ENCODE measurements around the gene RAB40B. TPM values are rescaled to one million over a fixed set of nuclear protein-coding genes. Genes with fewer than 3 reads are reported as not detected.

The RAB40B gene
- total and polyA plus RNA-seq, 2 donors (not counting 1 experiment from before 2014, with no cell fraction given): 4.7 to 8.0 TPM

DNA sequence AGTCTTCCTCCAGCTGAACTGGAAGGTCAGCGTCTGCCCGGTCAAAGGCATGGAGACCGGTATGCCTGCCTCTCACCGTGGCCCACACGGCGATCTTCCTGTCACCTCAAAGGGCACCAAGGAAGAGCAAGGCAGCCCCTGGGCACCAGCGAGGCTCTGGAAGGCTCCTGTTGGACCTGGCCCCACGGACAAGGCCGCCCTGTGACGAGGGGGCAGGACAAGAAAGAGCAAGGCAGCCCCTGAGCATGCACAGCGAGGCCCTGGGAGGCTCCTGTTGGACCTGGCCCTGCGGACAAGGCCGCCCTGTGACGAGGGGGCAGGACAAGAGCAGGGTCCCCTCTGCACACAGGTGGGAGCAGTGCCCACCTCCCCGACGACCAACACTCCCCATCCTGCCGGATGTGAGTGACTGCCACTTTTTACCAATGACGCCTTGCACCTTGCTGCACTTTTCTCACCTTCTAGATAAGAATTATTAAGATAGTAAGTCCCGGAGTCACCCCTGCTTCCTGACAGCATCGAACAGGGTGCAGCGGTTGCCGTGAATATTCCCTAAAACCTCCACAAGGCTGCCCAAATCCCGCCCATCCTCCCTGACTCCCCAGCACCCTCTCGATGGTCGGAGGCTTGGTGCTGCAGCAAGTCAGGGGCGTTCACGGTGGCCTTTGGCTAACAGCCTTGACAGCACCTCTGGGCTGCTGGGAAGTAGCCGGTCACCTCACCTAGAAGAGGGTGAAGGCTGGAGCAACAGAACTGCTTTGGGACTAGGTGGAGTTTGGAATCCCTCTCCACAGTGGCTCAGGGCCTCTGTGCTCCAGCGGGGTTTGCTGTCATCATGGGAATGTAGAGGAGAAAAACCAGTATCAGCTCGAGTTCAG is 44.6 kb downstream of the RAB40B start:
- no peak overlapping the region for H3K4me2 ChIP-seq (replicated peaks; ENCODE audit: low read depth, low read length, poor library complexity, severe bottlenecking)
- intact Hi-C loops (cut with micrococcal nuclease): no loop called here
- TF ChIP-seq, protein P1, sequence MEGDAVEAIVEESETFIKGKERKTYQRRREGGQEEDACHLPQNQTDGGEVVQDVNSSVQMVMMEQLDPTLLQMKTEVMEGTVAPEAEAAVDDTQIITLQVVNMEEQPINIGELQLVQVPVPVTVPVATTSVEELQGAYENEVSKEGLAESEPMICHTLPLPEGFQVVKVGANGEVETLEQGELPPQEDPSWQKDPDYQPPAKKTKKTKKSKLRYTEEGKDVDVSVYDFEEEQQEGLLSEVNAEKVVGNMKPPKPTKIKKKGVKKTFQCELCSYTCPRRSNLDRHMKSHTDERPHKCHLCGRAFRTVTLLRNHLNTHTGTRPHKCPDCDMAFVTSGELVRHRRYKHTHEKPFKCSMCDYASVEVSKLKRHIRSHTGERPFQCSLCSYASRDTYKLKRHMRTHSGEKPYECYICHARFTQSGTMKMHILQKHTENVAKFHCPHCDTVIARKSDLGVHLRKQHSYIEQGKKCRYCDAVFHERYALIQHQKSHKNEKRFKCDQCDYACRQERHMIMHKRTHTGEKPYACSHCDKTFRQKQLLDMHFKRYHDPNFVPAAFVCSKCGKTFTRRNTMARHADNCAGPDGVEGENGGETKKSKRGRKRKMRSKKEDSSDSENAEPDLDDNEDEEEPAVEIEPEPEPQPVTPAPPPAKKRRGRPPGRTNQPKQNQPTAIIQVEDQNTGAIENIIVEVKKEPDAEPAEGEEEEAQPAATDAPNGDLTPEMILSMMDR (IDR thresholded peaks at IDR 0.05): no peak
- TF ChIP-seq EZH2 (IDR thresholded peaks at IDR 0.05; ENCODE audit: borderline replicate concordance, insufficient read depth, low read depth, low read length, poor library complexity, severe bottlenecking): no peak

DNA sequence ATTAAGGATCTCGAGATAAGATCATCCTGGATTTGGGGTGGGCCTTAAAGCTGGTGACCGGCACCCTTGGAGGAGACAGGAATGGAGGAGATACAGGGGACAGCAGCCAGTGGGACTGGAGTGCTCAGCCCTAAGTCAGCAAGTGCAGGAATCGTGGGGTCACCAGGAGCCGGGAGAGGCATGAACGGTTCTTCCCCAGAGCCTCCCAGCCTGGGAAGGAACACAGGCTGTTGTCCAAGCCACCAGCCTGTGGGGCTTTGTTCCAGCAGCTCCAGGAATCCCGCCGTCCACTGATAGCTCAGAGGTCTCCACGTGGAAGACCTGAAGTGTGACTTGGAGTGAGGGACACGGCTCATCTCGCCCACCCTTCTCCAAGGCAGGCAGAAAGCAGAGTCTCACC is 47.8 kb downstream of the RAB40B start:
- Histone ChIP-seq H2AFZ (ENCODE audit: insufficient read depth, low read depth, low read length, poor library complexity, severe bottlenecking) (no peak overlapping the region), H3K36me3 (replicated peaks in 1 of 2; ENCODE audit: control extremely low read depth in 1 of 2, control insufficient read depth in 1 of 2, extremely low read depth in 1 of 2, insufficient read depth in 2 of 2, low read length in 1 of 2) (no peaks in the 10 kb centered on the region), H3K27me3 (replicated peaks in 1 of 4; ENCODE audit: control extremely low read depth in 1 of 4, control insufficient read depth in 3 of 4, insufficient read depth in 4 of 4, low read length in 3 of 4) (no peaks in the 10 kb centered on the region), H3K27ac (ENCODE audit: low read length in 2 of 2) (no peak overlapping the region), H3K4me1 (ENCODE audit: control insufficient read depth in 2 of 2, insufficient read depth in 2 of 2, low read length in 2 of 2) (peaks cover 11 to 20% of the 10 kb centered on the region in 2 donors), H3K4me3 (ENCODE audit: control extremely low read depth in 1 of 5, extremely low read depth in 1 of 5, insufficient read depth in 1 of 5, low read depth in 2 of 5, low read length in 4 of 5) (no peak overlapping the region), H3K79me2 (ENCODE audit: control insufficient read depth, insufficient read depth, low read length) (peaks cover 18% of the 10 kb centered on the region), H4K20me1 (ENCODE audit: control insufficient read depth, insufficient read depth, low read length, poor library complexity, severe bottlenecking) (peaks cover 26% of the 10 kb centered on the region), H3K9ac (ENCODE audit: low read length) (no peak overlapping the region), H3K9me3 (ENCODE audit: control extremely low read depth in 1 of 3, control insufficient read depth in 2 of 3, insufficient read depth in 1 of 3, low read length in 2 of 3) (no peaks in the 10 kb centered on the region), H3K4me2 (replicated peaks; ENCODE audit: low read depth, low read length, poor library complexity, severe bottlenecking) (no peak overlapping the region)
- Mint-ChIP-seq H3K4me1 (peaks cover 25% of the 10 kb centered on the region), H3K9me3 (ENCODE audit: insufficient read depth) (no peaks in the 10 kb centered on the region), H3K27me3 (no peaks in the 10 kb centered on the region), H3K27ac (no peak overlapping the region), H3K4me3 (no peak overlapping the region)
- POLR2A ChIA-PET: no interaction called here
- intact Hi-C loops (cut with micrococcal nuclease): no loop called here
- TF ChIP-seq, protein P1 (IDR thresholded peaks at IDR 0.05): no peak
- no peak for TF ChIP-seq EZH2 (IDR thresholded peaks at IDR 0.05; ENCODE audit: borderline replicate concordance, insufficient read depth, low read depth, low read length, poor library complexity, severe bottlenecking)
- no peak for DNase-seq
- CTCF ChIA-PET: no interaction called here
- ATAC-seq (ENCODE audit: low read depth): no peak
- WGBS (ENCODE audit: insufficient coverage): 88% methylated on average over 7 of the region's 10 CpGs

More for the DNA sequence above, 44.6 kb downstream of the RAB40B start:
- POLR2A ChIA-PET: no interaction called here
- H3K27me3 ChIP-seq (replicated peaks in 1 of 4; ENCODE audit: control extremely low read depth in 1 of 4, control insufficient read depth in 3 of 4, insufficient read depth in 4 of 4, low read length in 3 of 4): no peaks in the 10 kb centered on the region
- H3K4me1 ChIP-seq (ENCODE audit: control insufficient read depth in 2 of 2, insufficient read depth in 2 of 2, low read length in 2 of 2): peaks cover 0 to 3% of the 10 kb centered on the region in 2 donors
- no peak for DNase-seq
- H3K4me3 Mint-ChIP-seq: no peak overlapping the region
- no peak overlapping the region for H2AFZ ChIP-seq (ENCODE audit: insufficient read depth, low read depth, low read length, poor library complexity, severe bottlenecking)
- no peaks in the 10 kb centered on the region for H3K9me3 ChIP-seq (ENCODE audit: control extremely low read depth in 1 of 3, control insufficient read depth in 2 of 3, insufficient read depth in 1 of 3, low read length in 2 of 3)
- H4K20me1 ChIP-seq (ENCODE audit: control insufficient read depth, insufficient read depth, low read length, poor library complexity, severe bottlenecking): no peaks in the 10 kb centered on the region
- no peak overlapping the region for H3K4me3 ChIP-seq (ENCODE audit: control extremely low read depth in 1 of 5, extremely low read depth in 1 of 5, insufficient read depth in 1 of 5, low read depth in 2 of 5, low read length in 4 of 5)
- no peaks in the 10 kb centered on the region for H3K27me3 Mint-ChIP-seq
- no peak overlapping the region for H3K27ac Mint-ChIP-seq
- no peak for ATAC-seq (ENCODE audit: low read depth)
- no peaks in the 10 kb centered on the region for H3K9me3 Mint-ChIP-seq (ENCODE audit: insufficient read depth)
- 95% methylated on average over 25 of the region's 30 CpGs for WGBS (ENCODE audit: insufficient coverage)
- CTCF ChIA-PET: no interaction called here
- no peak overlapping the region for H3K9ac ChIP-seq (ENCODE audit: low read length)
- peaks cover 11% of the 10 kb centered on the region for H3K4me1 Mint-ChIP-seq
- no peak overlapping the region for H3K27ac ChIP-seq (ENCODE audit: low read length in 2 of 2)
- peaks cover 0 to 2% of the 10 kb centered on the region in 2 experiments for H3K36me3 ChIP-seq (replicated peaks in 1 of 2; ENCODE audit: control extremely low read depth in 1 of 2, control insufficient read depth in 1 of 2, extremely low read depth in 1 of 2, insufficient read depth in 2 of 2, low read length in 1 of 2)
- no peaks in the 10 kb centered on the region for H3K79me2 ChIP-seq (ENCODE audit: control insufficient read depth, insufficient read depth, low read length)

All from B cell (primary cell).